Immature natural killer cell (primary cell): ENCODE data around the gene EPS8L3. TPM values are rescaled to one million over a fixed set of nuclear protein-coding genes. Genes with fewer than 3 reads are reported as not detected.
"Not testable (repeated sequence)": the region's sequence is repeated elsewhere in the genome, so short reads cannot be mapped to it uniquely, and the experiment has no call there.

Experiments used
- DNase-seq, 3 donors: peaks; one replicate each; pipeline ENCODE4 v3.0.0; 2022; ENCODE audit warnings: mixed read lengths in 1 of 3
- H3K27ac Mint-ChIP-seq, 6 donors: one replicate each; pipeline ENCODE4 v1.8.0; 2020; ENCODE audit warnings: mixed read lengths in 6 of 6, mild to moderate bottlenecking in 5 of 6, inconsistent platforms in 4 of 6, moderate library complexity in 3 of 6
- H3K27me3 Mint-ChIP-seq, 3 donors: one replicate each; pipeline ENCODE4 v1.8.0; 2020 to 2021; ENCODE audit warnings: low read depth in 3 of 3, mild to moderate bottlenecking in 3 of 3, mixed read lengths in 3 of 3, moderate library complexity in 3 of 3, inconsistent platforms in 1 of 3
- H3K36me3 Mint-ChIP-seq, 3 donors: one replicate each; pipeline ENCODE4 v1.8.0; 2020; ENCODE audit warnings: mixed read lengths in 3 of 3, inconsistent platforms in 2 of 3, mild to moderate bottlenecking in 2 of 3
- H3K4me1 Mint-ChIP-seq, 2 donors: one replicate each; pipeline ENCODE4 v1.8.0; 2020; ENCODE audit warnings: inconsistent platforms in 2 of 2, mild to moderate bottlenecking in 2 of 2, mixed read lengths in 2 of 2, moderate library complexity in 1 of 2
- H3K4me3 Mint-ChIP-seq, 5 donors: one replicate each; pipeline ENCODE4 v1.8.0; 2020; ENCODE audit warnings: mild to moderate bottlenecking in 5 of 5, mixed read lengths in 5 of 5, inconsistent platforms in 3 of 5, moderate library complexity in 3 of 5
- H3K9me3 Mint-ChIP-seq, 6 donors: one replicate each; pipeline ENCODE4 v1.8.0; 2020; ENCODE audit warnings: mild to moderate bottlenecking in 6 of 6, mixed read lengths in 6 of 6, inconsistent platforms in 4 of 6, moderate library complexity in 3 of 6
- polyA plus RNA-seq, 3 donors: library from polyadenylated mRNA; unstranded; fragments of 300-500 nt; fragmentation: Illumina TruSeq; gene quantifications; one replicate each; pipeline ENCODE4 v1.2.3, GENCODE V29; 2021

EPS8L3 gene
- polyA plus RNA-seq, 3 donors from 2014 or later, result 0.09 to 0.13 TPM; not detected in 1

GRCh38 chr1:109802136-109802900, 38.6 kb upstream of the EPS8L3 start:
- Mint-ChIP-seq H3K9me3 (peaks cover 0 to 2% (median 0%) of the 10 kb centered on the region in 6 donors), H3K4me1 (peaks cover 53 to 67% of the 10 kb centered on the region in 2 donors), H3K27ac (peak overlapping the region; percentile 46 to 89 (median 78)), H3K27me3 (peaks cover 4 to 15% (median 11%) of the 10 kb centered on the region in 3 donors), H3K36me3 (peaks cover 0 to 4% (median 0%) of the 10 kb centered on the region in 3 donors), H3K4me3 (peak overlapping the region; percentile 30 to 76 (median 73))
- DNase-seq, result peak; percentile 76 to 77 (median 76)

GRCh38 chr1:109801791-109802135, 38.0 kb upstream of the EPS8L3 start:
- Mint-ChIP-seq H3K27ac (peak overlapping the region in 5 of 6 donors; percentile 46 to 89 (median 83)), H3K4me3 (peak overlapping the region; percentile 30 to 76 (median 73)), H3K4me1 (peaks cover 59 to 72% of the 10 kb centered on the region in 2 donors), H3K27me3 (peaks cover 4 to 14% (median 13%) of the 10 kb centered on the region in 3 donors), H3K9me3 (peaks cover 0 to 2% (median 0%) of the 10 kb centered on the region in 6 donors), H3K36me3 (peaks cover 0 to 4% (median 0%) of the 10 kb centered on the region in 3 donors)
- no peak for DNase-seq

GRCh38 chr1:109800291-109800690, 36.6 kb upstream of the EPS8L3 start:
- H3K36me3 Mint-ChIP-seq, result peaks cover 0 to 4% (median 0%) of the 10 kb centered on the region in 3 donors
- peak overlapping the region in 1 of 5 donors; percentile 2 for H3K4me3 Mint-ChIP-seq
- peaks cover 4 to 13% (median 8%) of the 10 kb centered on the region in 3 donors for H3K27me3 Mint-ChIP-seq
- H3K27ac Mint-ChIP-seq, result no peak overlapping the region
- DNase-seq, result no peak
- peaks cover 61 to 77% of the 10 kb centered on the region in 2 donors for H3K4me1 Mint-ChIP-seq
- peaks cover 0 to 2% (median 0%) of the 10 kb centered on the region in 6 donors for H3K9me3 Mint-ChIP-seq

- peaks cover 63 to 76% of the 10 kb centered on the region in 2 donors for H3K4me1 Mint-ChIP-seq
- peaks cover 0 to 4% (median 0%) of the 10 kb centered on the region in 3 donors for H3K36me3 Mint-ChIP-seq
- peak overlapping the region in 1 of 6 donors; percentile 53 for H3K27ac Mint-ChIP-seq
- H3K4me3 Mint-ChIP-seq, result peak overlapping the region in 1 of 5 donors; percentile 41
- H3K27me3 Mint-ChIP-seq, result peaks cover 4 to 11% (median 8%) of the 10 kb centered on the region in 3 donors
- no peak for DNase-seq
- peaks cover 0 to 2% (median 0%) of the 10 kb centered on the region in 6 donors for H3K9me3 Mint-ChIP-seq
These were observed 35.7 kb upstream of the EPS8L3 start for GRCh38 chr1:109799445-109799844.

DNA sequence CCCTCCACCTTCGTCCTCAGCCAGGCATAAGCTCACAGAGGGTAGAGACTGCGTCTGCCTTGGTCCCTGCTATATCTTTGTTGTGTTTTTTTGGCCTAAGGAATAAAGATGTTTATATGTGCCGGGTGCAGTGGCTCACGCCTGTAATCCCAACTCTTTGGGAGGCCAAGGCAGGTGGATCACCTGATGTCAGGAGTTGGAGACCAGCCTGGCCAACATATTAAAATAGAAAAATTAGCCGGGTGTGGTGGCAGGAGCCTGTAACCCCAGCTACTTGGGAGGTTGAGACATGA, 33.5 kb upstream of the EPS8L3 start:
- DNase-seq, H3K27ac Mint-ChIP-seq, H3K9me3 Mint-ChIP-seq, H3K4me3 Mint-ChIP-seq, H3K36me3 Mint-ChIP-seq: not testable (repeated sequence)
- Mint-ChIP-seq H3K27me3 (peaks cover 0 to 11% (median 5%) of the 10 kb centered on the region in 3 donors), H3K4me1 (peaks cover 64 to 70% of the 10 kb centered on the region in 2 donors)

DNA sequence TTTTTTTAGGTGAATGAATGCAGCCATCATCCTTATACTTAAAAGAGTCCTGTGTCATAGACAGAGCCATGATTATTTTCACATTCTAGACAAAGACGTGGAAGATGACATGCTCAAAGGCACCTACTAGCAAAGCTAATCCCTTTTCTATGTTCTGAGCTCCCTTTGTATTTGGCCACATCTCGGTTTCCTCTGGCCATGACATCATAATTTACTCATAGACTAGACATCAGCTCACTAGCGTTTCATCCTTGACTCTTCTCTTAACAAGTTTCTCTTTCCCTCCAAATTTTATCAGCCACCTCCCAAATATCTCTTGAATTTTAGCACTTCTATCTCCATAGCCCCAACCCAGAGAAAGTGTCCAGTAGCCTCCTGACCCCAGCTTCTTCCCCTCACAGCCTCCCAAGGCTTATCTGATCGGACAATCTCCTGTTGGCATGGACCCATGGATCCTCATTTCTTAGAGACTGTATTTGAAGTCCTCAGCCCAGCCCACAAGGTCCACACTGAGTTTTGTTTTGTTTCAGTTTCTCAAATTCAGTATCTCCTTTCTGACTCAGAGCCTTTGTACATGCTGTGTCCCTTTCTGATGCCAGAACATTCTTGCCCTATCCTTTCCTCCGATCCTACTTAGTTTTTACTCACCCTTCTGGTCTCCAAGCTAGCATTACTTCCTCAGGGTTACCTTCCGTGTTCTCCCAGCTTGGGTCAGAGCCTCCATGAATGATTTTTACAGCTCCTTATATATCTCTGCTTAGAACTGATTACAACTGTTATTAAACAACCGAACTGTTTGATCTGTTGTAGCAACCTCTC, 33.0 kb upstream of the EPS8L3 start:
- Mint-ChIP-seq H3K27me3 (peaks cover 0 to 11% (median 5%) of the 10 kb centered on the region in 3 donors), H3K4me1 (peaks cover 60 to 66% of the 10 kb centered on the region in 2 donors), H3K4me3 (peak overlapping the region in 2 of 5 donors; percentile 0 to 8), H3K36me3 (peaks cover 0 to 4% (median 0%) of the 10 kb centered on the region in 3 donors), H3K27ac (peak overlapping the region in 4 of 6 donors; percentile 1 to 4 (median 3)), H3K9me3 (peaks cover 0 to 2% (median 0%) of the 10 kb centered on the region in 6 donors)
- no peak for DNase-seq

- no peak for DNase-seq
- Mint-ChIP-seq H3K27ac (peak overlapping the region in 3 of 6 donors; percentile 65 to 71 (median 71)), H3K27me3 (peaks cover 0 to 6% (median 5%) of the 10 kb centered on the region in 3 donors), H3K9me3 (no peaks in the 10 kb centered on the region), H3K4me3 (no peak overlapping the region), H3K4me1 (peaks cover 68% of the 10 kb centered on the region in 2 donors), H3K36me3 (no peaks in the 10 kb centered on the region)
These were observed 30.8 kb upstream of the EPS8L3 start for GRCh38 chr1:109794319-109795132.

GRCh38 chr1:109793486-109794318, 30.0 kb upstream of the EPS8L3 start:
- Mint-ChIP-seq H3K4me1 (peaks cover 71 to 72% of the 10 kb centered on the region in 2 donors), H3K4me3 (peak overlapping the region in 4 of 5 donors; percentile 4 to 70 (median 36)), H3K36me3 (no peaks in the 10 kb centered on the region), H3K27ac (peak overlapping the region; percentile 72 to 92 (median 84)), H3K9me3 (no peaks in the 10 kb centered on the region), H3K27me3 (peaks cover 0 to 9% (median 5%) of the 10 kb centered on the region in 3 donors)
- DNase-seq, result peak; percentile 62 to 83 (median 65)

DNA sequence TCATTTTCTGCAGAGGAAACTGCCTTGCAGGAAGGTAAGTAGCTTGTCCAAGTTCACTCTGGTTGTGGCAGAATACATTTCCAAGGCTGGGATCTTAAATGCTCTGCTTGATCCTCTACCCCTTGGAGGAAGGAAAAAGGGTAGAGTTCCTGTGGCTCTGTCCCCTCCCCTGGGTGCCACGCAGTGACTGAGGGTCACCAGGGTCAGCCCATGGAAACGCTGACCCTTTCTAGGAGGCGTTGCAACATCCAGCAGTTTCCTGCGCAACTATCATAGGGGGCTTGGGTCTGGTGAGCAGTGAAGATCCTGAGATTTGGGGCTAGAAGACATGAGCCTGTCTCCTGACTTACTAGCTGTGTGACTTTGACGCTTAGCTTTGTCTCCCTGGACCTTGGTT, 29.4 kb upstream of the EPS8L3 start:
- H3K4me1 Mint-ChIP-seq, result peaks cover 72 to 74% of the 10 kb centered on the region in 2 donors
- peaks cover 4 to 13% (median 10%) of the 10 kb centered on the region in 3 donors for H3K27me3 Mint-ChIP-seq
- H3K27ac Mint-ChIP-seq, result peak overlapping the region; percentile 72 to 92 (median 84)
- no peaks in the 10 kb centered on the region for H3K9me3 Mint-ChIP-seq
- DNase-seq, result no peak
- H3K4me3 Mint-ChIP-seq, result peak overlapping the region in 3 of 5 donors; percentile 4 to 70 (median 39)
- H3K36me3 Mint-ChIP-seq, result no peaks in the 10 kb centered on the region

GRCh38 chr1:109792056-109792831, 28.5 kb upstream of the EPS8L3 start:
- Mint-ChIP-seq H3K4me3 (no peak overlapping the region), H3K4me1 (peaks cover 72 to 74% of the 10 kb centered on the region in 2 donors), H3K9me3 (no peaks in the 10 kb centered on the region), H3K27me3 (peaks cover 11 to 20% (median 11%) of the 10 kb centered on the region in 3 donors), H3K36me3 (no peaks in the 10 kb centered on the region), H3K27ac (peak overlapping the region in 2 of 6 donors; percentile 85 to 92)
- no peak for DNase-seq

- H3K27ac Mint-ChIP-seq, result peak overlapping the region; percentile 46 to 95 (median 80)
- no peak for DNase-seq
- H3K4me1 Mint-ChIP-seq, result peaks cover 72 to 73% of the 10 kb centered on the region in 2 donors
- H3K36me3 Mint-ChIP-seq, result no peaks in the 10 kb centered on the region
- peaks cover 9 to 21% (median 11%) of the 10 kb centered on the region in 3 donors for H3K27me3 Mint-ChIP-seq
- peak overlapping the region in 4 of 5 donors; percentile 57 to 72 (median 66) for H3K4me3 Mint-ChIP-seq
- H3K9me3 Mint-ChIP-seq, result no peaks in the 10 kb centered on the region
These were observed 27.8 kb upstream of the EPS8L3 start for GRCh38 chr1:109791495-109792043.
